HCT116 (cell line): Measurements from ENCODE around the gene PPM1M. TPM values are rescaled to one million over a fixed set of nuclear protein-coding genes. Genes with fewer than 3 reads are reported as not detected.

ENCODE experiments used
- ATAC-seq: fragments of 200-7000 bp; cut with Tn5 transposase; 2 replicates; pipeline ENCODE4 v1.9.1; 2020; ENCODE audit warnings: mild to moderate bottlenecking, moderate library complexity
- BruUV-seq: library from RNA; stranded (reverse); fragments of 400-500 nt; replicated peaks from 2 replicates; lab custom pipeline; 2021; lab: Mats Ljungman, UMichigan
- CTCF ChIA-PET: fragments of 300-600 bp; sonication (Branson Sonifier 250); formaldehyde crosslinking; loops from one replicate; lab custom pipeline; 2021; ENCODE audit warnings: antibody characterized with exemption; lab: Charles Lee
- POLR2A ChIA-PET: fragments of 300-600, 350-600 bp; sonication (Branson Sonifier 250); formaldehyde crosslinking; loops from one replicate; lab custom pipeline; 2021; ENCODE audit warnings: antibody characterized with exemption; lab: Charles Lee
- RAD21 ChIA-PET, 2 experiments: fragments of 300-600 bp; sonication (Branson Sonifier 250); formaldehyde crosslinking; loops; one replicate each; lab custom pipeline; 2023; ENCODE audit warnings: low total read pairs in 2 of 2; ENCODE audit not compliant: uncharacterized antibody in 2 of 2, unreplicated experiment in 2 of 2, low non-redundant PET in 1 of 2; lab: Charles Lee
- DNase-seq: peaks from one replicate; pipeline ENCODE4 v3.0.0-alpha.2; 2010; ENCODE audit warnings: low read depth, low spot score
- H2AFZ ChIP-seq: fragments of 200-600 bp; shearing (Covaris generic), sonication (generic); 2 replicates; pipeline ENCODE4 v1.6.1; 2017; ENCODE audit warnings: low read depth, mixed run types, mixed read lengths, antibody characterized with exemption, low read length; ENCODE audit not compliant: poor library complexity, severe bottlenecking
- H3K27ac ChIP-seq: 2 replicates; pipeline ENCODE4 v1.5.1; 2012; ENCODE audit warnings: low read depth, low read length
- H3K27me3 ChIP-seq: fragments of 200-600 bp; sonication (generic); 2 replicates; pipeline ENCODE4 v1.6.1; 2016; ENCODE audit warnings: mixed run types, low read length, mixed read lengths; ENCODE audit not compliant: insufficient read depth
- H3K36me3 ChIP-seq, 2 experiments: fragments of 200-500 bp in 1 of 2; fragments of 200-600 bp in 1 of 2; sonication (Bioruptor generic) in 1 of 2; sonication (generic) in 1 of 2; 2 replicates each; pipeline versions ENCODE4 v1.5.1 to v1.6.1; 2014 to 2016; ENCODE audit warnings: low read length in 2 of 2, inconsistent platforms in 1 of 2, mixed read lengths in 1 of 2, mixed run types in 1 of 2; ENCODE audit not compliant: insufficient read depth in 2 of 2, control insufficient read depth in 1 of 2
- H3K4me1 ChIP-seq, 2 experiments: fragments of 200-600 bp in 1 of 2; sonication (generic) in 1 of 2; 2 replicates each; pipeline versions ENCODE4 v1.5.1 to v1.6.1; 2012 to 2017; ENCODE audit warnings: low read length in 2 of 2, inconsistent platforms in 1 of 2, mild to moderate bottlenecking in 1 of 2, mixed read lengths in 1 of 2, mixed run types in 1 of 2, moderate library complexity in 1 of 2; ENCODE audit not compliant: insufficient read depth in 2 of 2, control insufficient read depth in 1 of 2
- H3K4me2 ChIP-seq: fragments of 200-600 bp; sonication (generic); 2 replicates; pipeline ENCODE4 v1.6.1; 2017; ENCODE audit warnings: mixed run types, low read length, mixed read lengths
- H3K4me3 ChIP-seq, 2 experiments: fragments of 200-600 bp in 1 of 2; sonication (generic) in 1 of 2; replicated peaks in 1 of 2; 2 replicates each; pipeline ENCODE4 v1.5.1; 2011 to 2016; ENCODE audit warnings: low read length in 2 of 2, control low read depth in 1 of 2, low read depth in 1 of 2, mild to moderate bottlenecking in 1 of 2, mixed read lengths in 1 of 2, mixed run types in 1 of 2
- H3K79me2 ChIP-seq: fragments of 200-600 bp; sonication (generic); 2 replicates; pipeline ENCODE4 v1.6.1; 2017; ENCODE audit warnings: mild to moderate bottlenecking, mixed run types, low read length, moderate library complexity, mixed read lengths; ENCODE audit not compliant: insufficient read depth
- H3K9ac ChIP-seq: fragments of 200-600 bp; sonication (generic); 2 replicates; pipeline ENCODE4 v1.6.1; 2016; ENCODE audit warnings: low read length, mixed read lengths
- H3K9me2 ChIP-seq: fragments of 200-600 bp; sonication (generic), shearing (Covaris generic); 2 replicates; pipeline ENCODE4 v1.6.1; 2017; ENCODE audit warnings: mixed run types, mild to moderate bottlenecking, moderate library complexity; ENCODE audit not compliant: insufficient read depth
- H3K9me3 ChIP-seq, 2 experiments: fragments of 200-500 bp in 1 of 2; fragments of 200-600 bp in 1 of 2; sonication (Bioruptor generic) in 1 of 2; sonication (generic) in 1 of 2; 2 replicates each; pipeline ENCODE4 v1.6.1; 2014 to 2017; ENCODE audit warnings: low read length in 2 of 2, mixed read lengths in 2 of 2, inconsistent platforms in 1 of 2, low read depth in 1 of 2, mild to moderate bottlenecking in 1 of 2, mixed run types in 1 of 2, moderate library complexity in 1 of 2; ENCODE audit not compliant: control insufficient read depth in 1 of 2, insufficient read depth in 1 of 2
- H4K20me1 ChIP-seq: fragments of 200-600 bp; sonication (generic), shearing (Covaris generic); 2 replicates; pipeline ENCODE4 v1.6.1; 2017; ENCODE audit warnings: mixed run types, mild to moderate bottlenecking, moderate library complexity; ENCODE audit not compliant: insufficient read depth
- ATF3 ChIP-seq: IDR thresholded peaks from 2 replicates; pipeline ENCODE4 v1.6.1; 2012
- CBX3 ChIP-seq: IDR thresholded peaks from 2 replicates; pipeline ENCODE4 v1.6.1; 2012; ENCODE audit warnings: low read depth
- CEBPB ChIP-seq: IDR thresholded peaks from 2 replicates; pipeline ENCODE4 v1.6.1; 2012; ENCODE audit warnings: low read depth
- CTCF ChIP-seq, 3 experiments: fragments of 200-600 bp in 1 of 3; sonication (generic) in 1 of 3; IDR thresholded peaks in 2 of 3; conservative IDR thresholded peaks in 1 of 3; 2 replicates each; pipeline ENCODE4 v1.5.1; 2012 to 2017; ENCODE audit warnings: low read depth in 2 of 3, low read length in 2 of 3, antibody characterized with exemption in 1 of 3, borderline replicate concordance in 1 of 3, control low read depth in 1 of 3, mild to moderate bottlenecking in 1 of 3, mixed read lengths in 1 of 3, mixed run types in 1 of 3, moderate library complexity in 1 of 3; ENCODE audit not compliant: insufficient read depth in 1 of 3
- EGR1 ChIP-seq: IDR thresholded peaks from 2 replicates; pipeline ENCODE4 v1.6.1; 2012; ENCODE audit warnings: low read depth
- ELF1 ChIP-seq: IDR thresholded peaks from 2 replicates; pipeline ENCODE4 v1.6.1; 2012; ENCODE audit warnings: low read depth, borderline replicate concordance
- JUND ChIP-seq: IDR thresholded peaks from 2 replicates; pipeline ENCODE4 v1.6.1; 2012
- POLR2A ChIP-seq: IDR thresholded peaks from 2 replicates; pipeline ENCODE4 v1.7.0; 2011; ENCODE audit warnings: borderline replicate concordance; ENCODE audit not compliant: insufficient read depth, insufficient read length; ENCODE audit errors: extremely low read depth
- POLR2AphosphoS5 ChIP-seq: IDR thresholded peaks from 2 replicates; pipeline ENCODE4 v1.6.1; 2011; ENCODE audit warnings: mild to moderate bottlenecking, low read depth, low read length, moderate library complexity
- RAD21 ChIP-seq: IDR thresholded peaks from 2 replicates; pipeline ENCODE4 v1.6.1; 2012; ENCODE audit warnings: low read depth, mild to moderate bottlenecking
- REST ChIP-seq: IDR thresholded peaks from 2 replicates; pipeline ENCODE4 v1.6.1; 2012; ENCODE audit warnings: low read depth
- SIN3A ChIP-seq: IDR thresholded peaks from 2 replicates; pipeline ENCODE4 v1.6.1; 2012; ENCODE audit warnings: low read depth
- SP1 ChIP-seq: IDR thresholded peaks from 2 replicates; pipeline ENCODE4 v1.6.1; 2012; ENCODE audit warnings: low read depth
- SRF ChIP-seq: IDR thresholded peaks from 2 replicates; pipeline ENCODE4 v1.6.1; 2012; ENCODE audit warnings: low read depth
- TCF7L2 ChIP-seq: IDR thresholded peaks from 2 replicates; pipeline ENCODE4 v1.7.0; 2011; ENCODE audit warnings: borderline replicate concordance, inconsistent platforms; ENCODE audit not compliant: insufficient read depth, insufficient read length; ENCODE audit errors: extremely low read depth
- YY1 ChIP-seq: IDR thresholded peaks from 2 replicates; pipeline ENCODE4 v1.6.1; 2011; ENCODE audit warnings: low read length, low read depth, moderate library complexity, mild to moderate bottlenecking; ENCODE audit not compliant: insufficient replicate concordance; ENCODE audit errors: extremely low read depth
- ZBTB33 ChIP-seq: IDR thresholded peaks from 2 replicates; pipeline ENCODE4 v1.6.1; 2011; ENCODE audit warnings: mild to moderate bottlenecking, low read length, moderate library complexity; ENCODE audit not compliant: insufficient replicate concordance; ENCODE audit errors: extremely low read depth
- ZNF274 ChIP-seq: fragments of 200-500 bp; sonication (Bioruptor generic); IDR thresholded peaks from 2 replicates; pipeline ENCODE4 v1.6.1; 2014; ENCODE audit warnings: mild to moderate bottlenecking, low read depth, low read length, inconsistent platforms
- intact Hi-C: fragments of 100-400 bp; cut with micrococcal nuclease; formaldehyde crosslinking; loops from 2 replicates; pipeline ENCODE4 v1.10.0; 2022
- total RNA-seq: library from RNA; stranded (reverse); gene quantifications from one replicate; pipeline ENCODE4 v1.2.1, GENCODE V29; 2021; ENCODE audit not compliant: unreplicated experiment

Gene PPM1M
- total RNA-seq, 1 experiment from 2014 or later, result 16.6 TPM

- H2AFZ ChIP-seq, result no peak overlapping the region
- H3K9ac ChIP-seq, result no peak overlapping the region
- ChIA-PET CTCF (interaction anchor here (0.8 to 1.6 kb wide), 2 partner anchors 11 to 51 kb away, joined by 3 to 5 read pairs; partner anchors contain the start of gene WDR82), RAD21 (no interaction called here), POLR2A (no interaction called here)
- no peaks in the 10 kb centered on the region for H3K4me1 ChIP-seq
- no peak overlapping the region for H3K4me3 ChIP-seq
- H3K27me3 ChIP-seq, result no peaks in the 10 kb centered on the region
- H4K20me1 ChIP-seq, result no peaks in the 10 kb centered on the region
- TF ChIP-seq RAD21, result no peak
- TF ChIP-seq YY1, result no peak
- no peak for TF ChIP-seq ATF3
- no peak for TF ChIP-seq POLR2AphosphoS5
- TF ChIP-seq TCF7L2, result no peak
- TF ChIP-seq SRF, result no peak
- TF ChIP-seq ELF1, result no peak
- TF ChIP-seq ZBTB33, result no peak
- no peak for TF ChIP-seq ZNF274
- no peak for TF ChIP-seq SIN3A
- no peak for TF ChIP-seq POLR2A
- TF ChIP-seq EGR1, result no peak
- no peak for TF ChIP-seq REST
- no peak for TF ChIP-seq CTCF (IDR thresholded peaks at IDR 0.05 in 2 of 3, conservative IDR thresholded peaks at IDR 0.05 in 1 of 3; ENCODE audit: borderline replicate concordance in 1 of 3, insufficient read depth in 1 of 3, low read depth in 2 of 3, low read length in 2 of 3)
- no peak for TF ChIP-seq JUND
- TF ChIP-seq CEBPB, result no peak
- no peak for TF ChIP-seq SP1
- TF ChIP-seq CBX3, result no peak
- no peaks in the 10 kb centered on the region for H3K9me2 ChIP-seq
- no peak overlapping the region for H3K4me2 ChIP-seq
- H3K27ac ChIP-seq, result no peak overlapping the region
- DNase-seq (no peak), ATAC-seq (no peak)
- H3K79me2 ChIP-seq, result no peaks in the 10 kb centered on the region
- no TSS peak for BruUV-seq
- no peaks in the 10 kb centered on the region for H3K9me3 ChIP-seq
- H3K36me3 ChIP-seq, result peaks cover 17% of the 10 kb centered on the region in 2 experiments; a peak in 3 of 4 replicates
- intact Hi-C loops, result no loop called here
Observed at GRCh38 chr3:52227766-52228165, 17.8 kb upstream of the PPM1M start.
